Measurements from ENCODE around the gene MRPS7. TPM values are rescaled to one million over a fixed set of nuclear protein-coding genes. Genes with fewer than 3 reads are reported as not detected.

Gene MRPS7
- total RNA-seq, 2 experiments from 2014 or later = 103 to 127 TPM

DNA sequence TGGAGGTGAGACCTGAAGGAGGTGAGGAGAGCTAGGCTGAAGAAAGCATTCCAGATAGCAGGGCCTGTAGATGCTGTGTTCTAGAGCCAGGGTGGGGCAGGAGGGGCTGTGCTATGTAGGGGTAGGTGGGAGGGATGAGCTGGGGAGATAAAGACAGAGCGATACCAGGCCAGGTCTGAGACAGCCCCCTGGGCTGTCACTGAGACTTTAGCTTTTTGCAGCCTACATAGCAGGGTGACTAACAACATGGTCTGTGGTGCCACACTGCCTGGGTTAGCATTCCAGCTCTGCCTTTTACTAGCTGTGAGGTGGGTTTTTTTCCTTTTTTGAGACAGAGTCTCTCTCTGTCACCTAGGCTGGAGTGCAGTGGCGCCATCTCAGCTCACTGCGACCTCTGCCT is 41.9 kb upstream of the MRPS7 start:
- Histone ChIP-seq H3K4me1 (ENCODE audit: insufficient read depth, low read length, poor library complexity, severe bottlenecking) (no peaks in the 10 kb centered on the region), H3K9me2 (ENCODE audit: insufficient read depth, low read length) (no peaks in the 10 kb centered on the region), H2AFZ (ENCODE audit: low read length) (no peak overlapping the region), H3K36me3 (ENCODE audit: insufficient read depth, low read length) (peaks cover 96% of the 10 kb centered on the region), H3K9me3 (ENCODE audit: low read length) (no peaks in the 10 kb centered on the region), H3K79me2 (ENCODE audit: insufficient read depth, low read depth, low read length) (no peaks in the 10 kb centered on the region), H4K20me1 (ENCODE audit: insufficient read depth, low read length) (no peaks in the 10 kb centered on the region), H3K4me2 (ENCODE audit: low read length) (no peak overlapping the region), H3K27ac (ENCODE audit: low read depth, low read length, poor library complexity, severe bottlenecking) (no peak overlapping the region), H3K4me3 (ENCODE audit: low read depth, low read length, poor library complexity, severe bottlenecking) (no peak overlapping the region)
- intact Hi-C loops (cut with micrococcal nuclease; ENCODE audit: unreplicated experiment) = no loop called here
- DNase-seq (ENCODE audit: low spot score) = no peak
- no TSS peak for BruUV-seq (replicated peaks)
- no peak for TF ChIP-seq CTCF (conservative IDR thresholded peaks at IDR 0.05; ENCODE audit: low read length)
- TF ChIP-seq EZH2phosphoT487 (IDR thresholded peaks at IDR 0.05; ENCODE audit: borderline replicate concordance, low read depth, low read length) = no peak
- POLR2A ChIA-PET = interaction anchor here (0.8 kb wide), 1 partner anchor 10 kb away, joined by 4 read pairs; no protein-coding TSS in a partner anchor
- CTCF ChIA-PET (ENCODE audit: unreplicated experiment) = no interaction called here

DNA sequence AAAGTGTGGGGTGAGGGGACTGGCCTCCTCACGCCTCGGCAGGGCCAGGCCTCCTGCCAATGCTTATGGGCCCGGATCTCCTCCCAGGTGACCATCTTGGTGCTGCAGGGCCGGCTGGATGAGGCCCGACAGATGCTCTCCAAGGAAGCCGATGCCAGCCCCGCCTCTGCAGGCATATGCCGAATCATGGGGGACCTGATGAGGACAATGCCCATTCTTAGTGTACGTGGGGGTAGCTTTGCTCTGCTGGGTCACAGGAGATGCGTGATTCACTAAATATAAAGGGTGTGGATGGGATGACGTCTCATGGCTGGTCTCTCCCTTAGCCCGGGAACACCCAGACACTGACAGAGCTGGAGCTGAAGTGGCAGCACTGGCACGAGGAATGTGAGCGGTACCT is 36.7 kb upstream of the MRPS7 start:
- Histone ChIP-seq H4K20me1 (ENCODE audit: insufficient read depth, low read length) (no peaks in the 10 kb centered on the region), H3K36me3 (ENCODE audit: insufficient read depth, low read length) (peaks cover 96% of the 10 kb centered on the region), H3K4me2 (ENCODE audit: low read length) (no peak overlapping the region), H2AFZ (ENCODE audit: low read length) (no peak overlapping the region), H3K79me2 (ENCODE audit: insufficient read depth, low read depth, low read length) (no peaks in the 10 kb centered on the region), H3K4me3 (ENCODE audit: low read depth, low read length, poor library complexity, severe bottlenecking) (no peak overlapping the region), H3K4me1 (ENCODE audit: insufficient read depth, low read length, poor library complexity, severe bottlenecking) (no peaks in the 10 kb centered on the region), H3K27ac (ENCODE audit: low read depth, low read length, poor library complexity, severe bottlenecking) (no peak overlapping the region), H3K9me2 (ENCODE audit: insufficient read depth, low read length) (no peaks in the 10 kb centered on the region), H3K9me3 (ENCODE audit: low read length) (no peaks in the 10 kb centered on the region)
- POLR2A ChIA-PET = no interaction called here
- intact Hi-C loops (cut with micrococcal nuclease; ENCODE audit: unreplicated experiment) = no loop called here
- no TSS peak for BruUV-seq (replicated peaks)
- CTCF ChIA-PET (ENCODE audit: unreplicated experiment) = no interaction called here
- DNase-seq (ENCODE audit: low spot score) = no peak
- TF ChIP-seq EZH2phosphoT487 (IDR thresholded peaks at IDR 0.05; ENCODE audit: borderline replicate concordance, low read depth, low read length) = no peak
- no peak for TF ChIP-seq CTCF (conservative IDR thresholded peaks at IDR 0.05; ENCODE audit: low read length)

GRCh38 chr17:75227729-75228128 is 34.0 kb upstream of the MRPS7 start:
- Histone ChIP-seq H3K36me3 (ENCODE audit: insufficient read depth, low read length) (peaks cover 99% of the 10 kb centered on the region), H4K20me1 (ENCODE audit: insufficient read depth, low read length) (no peaks in the 10 kb centered on the region), H2AFZ (ENCODE audit: low read length) (no peak overlapping the region), H3K4me3 (ENCODE audit: low read depth, low read length, poor library complexity, severe bottlenecking) (no peak overlapping the region), H3K79me2 (ENCODE audit: insufficient read depth, low read depth, low read length) (no peaks in the 10 kb centered on the region), H3K9me3 (ENCODE audit: low read length) (no peaks in the 10 kb centered on the region), H3K4me2 (ENCODE audit: low read length) (no peak overlapping the region), H3K9me2 (ENCODE audit: insufficient read depth, low read length) (no peaks in the 10 kb centered on the region), H3K4me1 (ENCODE audit: insufficient read depth, low read length, poor library complexity, severe bottlenecking) (no peaks in the 10 kb centered on the region), H3K27ac (ENCODE audit: low read depth, low read length, poor library complexity, severe bottlenecking) (no peak overlapping the region)
- intact Hi-C loops (cut with micrococcal nuclease; ENCODE audit: unreplicated experiment) = no loop called here
- no peak for TF ChIP-seq EZH2phosphoT487 (IDR thresholded peaks at IDR 0.05; ENCODE audit: borderline replicate concordance, low read depth, low read length)
- no peak for TF ChIP-seq CTCF (conservative IDR thresholded peaks at IDR 0.05; ENCODE audit: low read length)
- no TSS peak for BruUV-seq (replicated peaks)
- ChIA-PET CTCF (ENCODE audit: unreplicated experiment) (no interaction called here), POLR2A (interaction anchor here (0.6 kb wide), 1 partner anchor 20 kb away, joined by 5 read pairs; no protein-coding TSS in a partner anchor)
- no peak for DNase-seq (ENCODE audit: low spot score)
